Panc1 (cell line): ENCODE results near the gene FUT1. TPM values are rescaled to one million over a fixed set of nuclear protein-coding genes. Genes with fewer than 3 reads are reported as not detected.

Experiments
- ATAC-seq: fragments of 200-7000 bp; cut with Tn5 transposase; 2 replicates; pipeline ENCODE4 v1.9.1; 2020; ENCODE audit warnings: mild to moderate bottlenecking, moderate library complexity
- BruUV-seq: library from RNA; stranded (reverse); fragments of 400-500 nt; replicated peaks from 2 replicates; lab custom pipeline; 2021; lab: Mats Ljungman, UMichigan
- CTCF ChIA-PET: fragments of 300-600 bp; sonication (Branson Sonifier 250); formaldehyde crosslinking; loops from one replicate; lab custom pipeline; 2022; ENCODE audit warnings: antibody characterized with exemption; lab: Charles Lee
- POLR2A ChIA-PET: fragments of 300-600 bp; sonication (Branson Sonifier 250); formaldehyde crosslinking; loops from one replicate; lab custom pipeline; 2022; ENCODE audit warnings: antibody characterized with exemption; lab: Charles Lee
- DNase-seq: peaks from one replicate; pipeline ENCODE4 v3.0.0-alpha.2; 2010; ENCODE audit warnings: low read depth, low spot score
- H3K27ac ChIP-seq: 2 replicates; pipeline ENCODE4 v1.5.1; 2011; ENCODE audit warnings: mild to moderate bottlenecking, low read length, inconsistent platforms
- H3K27me3 ChIP-seq: fragments of 200-500 bp; sonication (Bioruptor generic); 2 replicates; pipeline ENCODE4 v1.6.0; 2014; ENCODE audit warnings: low read length, inconsistent platforms; ENCODE audit not compliant: control insufficient read depth, insufficient read depth
- H3K36me3 ChIP-seq: fragments of 200-500 bp; sonication (Bioruptor generic); 2 replicates; pipeline ENCODE4 v1.5.1; 2014; ENCODE audit warnings: inconsistent platforms, mild to moderate bottlenecking, low read length, moderate library complexity; ENCODE audit not compliant: control insufficient read depth, insufficient read depth
- H3K4me1 ChIP-seq: 2 replicates; pipeline ENCODE4 v1.5.1; 2011; ENCODE audit warnings: inconsistent platforms, mild to moderate bottlenecking, low read length, moderate library complexity; ENCODE audit not compliant: control insufficient read depth, insufficient read depth
- H3K4me3 ChIP-seq, 2 experiments: 2 replicates each; pipeline ENCODE4 v1.5.1; 2011 to 2012; ENCODE audit warnings: low read depth in 2 of 2, low read length in 2 of 2, mild to moderate bottlenecking in 2 of 2, inconsistent platforms in 1 of 2, moderate library complexity in 1 of 2
- H3K9me3 ChIP-seq: fragments of 200-500 bp; sonication (Bioruptor generic); 2 replicates; pipeline ENCODE4 v1.5.1; 2014; ENCODE audit warnings: low read depth, mild to moderate bottlenecking, inconsistent platforms, low read length, moderate library complexity; ENCODE audit not compliant: control insufficient read depth, insufficient read depth
- POLR2AphosphoS5 ChIP-seq: IDR thresholded peaks from 2 replicates; pipeline ENCODE4 v1.6.1; 2012; ENCODE audit warnings: mild to moderate bottlenecking, low read depth, low read length, moderate library complexity
- REST ChIP-seq, 2 experiments: IDR thresholded peaks; 2 replicates each; pipeline ENCODE4 v1.6.1; 2011 to 2012; ENCODE audit warnings: low read depth in 2 of 2, control low read depth in 1 of 2, low read length in 1 of 2, mild to moderate bottlenecking in 1 of 2, moderate library complexity in 1 of 2; ENCODE audit not compliant: insufficient read depth in 1 of 2
- SIN3A ChIP-seq: IDR thresholded peaks from 2 replicates; pipeline ENCODE4 v1.6.1; 2012; ENCODE audit warnings: low read depth, mild to moderate bottlenecking, low read length, moderate library complexity, borderline replicate concordance; ENCODE audit not compliant: insufficient read depth
- TCF7L2 ChIP-seq: IDR thresholded peaks from 2 replicates; pipeline ENCODE4 v1.6.1; 2011; ENCODE audit warnings: mild to moderate bottlenecking, low read depth, low read length, inconsistent platforms
- in situ Hi-C: cut with HindIII; loops from 2 replicates; pipeline ENCODE4 v1.10.0; 2016; ENCODE audit warnings: low sequenced_read_pairs, low pct_unique_long_range_greater_than_20kb
- intact Hi-C: fragments of 100-400 bp; cut with micrococcal nuclease; formaldehyde crosslinking; loops from one replicate; pipeline ENCODE4 v1.10.0; 2022; ENCODE audit not compliant: unreplicated experiment
- total RNA-seq: library from RNA; stranded (reverse); gene quantifications from one replicate; pipeline ENCODE4 v1.2.1, GENCODE V29; 2021; ENCODE audit not compliant: unreplicated experiment
- TF ChIP-seq, protein P1 (sequence below): fragments of 450-650 bp; IDR thresholded peaks from 2 replicates; pipeline ENCODE4 v1.5.1; 2017; ENCODE audit warnings: mild to moderate bottlenecking

The FUT1 gene
- total RNA-seq, 1 experiment from 2014 or later, result 0.13 TPM

DNA sequence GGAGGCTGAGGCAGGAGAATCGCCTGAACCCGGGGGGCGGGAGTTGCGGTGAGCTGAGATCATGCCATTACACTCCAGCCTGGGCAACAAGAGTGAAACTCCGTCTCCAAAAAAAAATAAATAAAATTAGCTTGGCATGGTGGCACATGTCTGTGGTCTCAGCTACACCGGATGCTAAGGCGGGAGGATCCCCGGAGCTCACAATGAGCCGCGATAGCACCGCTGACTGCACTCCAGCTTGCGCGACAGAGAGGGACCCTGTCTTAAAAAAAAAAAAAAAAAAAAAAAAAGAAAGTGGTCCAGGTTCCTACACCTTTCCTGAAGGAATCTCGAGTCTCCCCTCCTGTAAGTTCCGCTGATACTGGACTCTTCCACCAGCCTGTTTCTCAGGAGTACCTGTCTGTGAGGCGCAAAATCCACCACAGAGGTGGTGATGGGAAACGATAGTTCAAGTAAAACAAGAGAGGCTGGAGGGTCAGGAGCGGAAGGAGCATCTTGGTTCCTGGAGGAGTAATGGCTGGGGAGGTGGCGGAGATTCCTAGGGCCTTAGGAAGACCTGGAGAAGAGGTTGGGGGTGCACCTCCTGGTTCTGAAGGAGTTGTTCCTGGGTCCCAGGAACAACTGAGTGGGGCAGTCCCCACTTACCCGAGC, 471 bp downstream of the FUT1 start:
- H3K9me3 ChIP-seq, result no peaks in the 10 kb centered on the region
- H3K36me3 ChIP-seq, result peaks cover 5% of the 10 kb centered on the region; the same call in 1 of the 2 replicates
- TF ChIP-seq POLR2AphosphoS5 (no peak), REST (IDR thresholded peaks at IDR 0.05; ENCODE audit: insufficient read depth in 1 of 2, low read depth in 2 of 2, low read length in 1 of 2) (no peak), SIN3A (no peak), TCF7L2 (no peak)
- TF ChIP-seq, protein P1, sequence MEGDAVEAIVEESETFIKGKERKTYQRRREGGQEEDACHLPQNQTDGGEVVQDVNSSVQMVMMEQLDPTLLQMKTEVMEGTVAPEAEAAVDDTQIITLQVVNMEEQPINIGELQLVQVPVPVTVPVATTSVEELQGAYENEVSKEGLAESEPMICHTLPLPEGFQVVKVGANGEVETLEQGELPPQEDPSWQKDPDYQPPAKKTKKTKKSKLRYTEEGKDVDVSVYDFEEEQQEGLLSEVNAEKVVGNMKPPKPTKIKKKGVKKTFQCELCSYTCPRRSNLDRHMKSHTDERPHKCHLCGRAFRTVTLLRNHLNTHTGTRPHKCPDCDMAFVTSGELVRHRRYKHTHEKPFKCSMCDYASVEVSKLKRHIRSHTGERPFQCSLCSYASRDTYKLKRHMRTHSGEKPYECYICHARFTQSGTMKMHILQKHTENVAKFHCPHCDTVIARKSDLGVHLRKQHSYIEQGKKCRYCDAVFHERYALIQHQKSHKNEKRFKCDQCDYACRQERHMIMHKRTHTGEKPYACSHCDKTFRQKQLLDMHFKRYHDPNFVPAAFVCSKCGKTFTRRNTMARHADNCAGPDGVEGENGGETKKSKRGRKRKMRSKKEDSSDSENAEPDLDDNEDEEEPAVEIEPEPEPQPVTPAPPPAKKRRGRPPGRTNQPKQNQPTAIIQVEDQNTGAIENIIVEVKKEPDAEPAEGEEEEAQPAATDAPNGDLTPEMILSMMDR, result no peak
- H3K4me3 ChIP-seq, result peak overlapping the region in 1 of 2 experiments; percentile 30; a peak in 3 of 4 replicates
- BruUV-seq, result no TSS peak
- in situ Hi-C loops, result no loop called here
- H3K27ac ChIP-seq, result no peak overlapping the region
- no peaks in the 10 kb centered on the region for H3K27me3 ChIP-seq
- H3K4me1 ChIP-seq, result no peaks in the 10 kb centered on the region; the same call in 1 of the 2 replicates
- POLR2A ChIA-PET, result no interaction called here
- DNase-seq (no peak), ATAC-seq (no peak)
- intact Hi-C loops, result no loop called here
- CTCF ChIA-PET, result no interaction called here

GRCh38 chr19:48750771-48751504, 1.5 kb downstream of the FUT1 start:
- POLR2A ChIA-PET, result no interaction called here
- BruUV-seq, result no TSS peak
- intact Hi-C loops, result no loop called here
- no peak for DNase-seq
- no peaks in the 10 kb centered on the region for H3K27me3 ChIP-seq
- in situ Hi-C loops, result no loop called here
- H3K27ac ChIP-seq, result no peak overlapping the region
- CTCF ChIA-PET, result no interaction called here
- no peaks in the 10 kb centered on the region for H3K9me3 ChIP-seq
- H3K36me3 ChIP-seq, result peaks cover 5% of the 10 kb centered on the region; the same call in 1 of the 2 replicates
- H3K4me3 ChIP-seq, result no peak overlapping the region
- TF ChIP-seq SIN3A (no peak), TCF7L2 (no peak)
- TF ChIP-seq, protein P1, result no peak
- no peaks in the 10 kb centered on the region; the same call in none of the 2 replicates for H3K4me1 ChIP-seq
- ATAC-seq, result no peak
